Activated CD4-positive, alpha-beta T cell treated with anti-CD3 and anti-CD28 coated beads for 24 hours (primary cell): Measurements from ENCODE around the gene NOTCH3.

Experiments used
- DNase-seq, 2 donors: peaks; one replicate each; pipeline ENCODE4 v3.0.0-alpha.2; 2020; ENCODE audit warnings: low read depth in 2 of 2

The NOTCH3 gene

GRCh38 chr19:15123031-15123890 lies 77.5 kb downstream of the NOTCH3 start:
- DNase-seq = no peak

DNA sequence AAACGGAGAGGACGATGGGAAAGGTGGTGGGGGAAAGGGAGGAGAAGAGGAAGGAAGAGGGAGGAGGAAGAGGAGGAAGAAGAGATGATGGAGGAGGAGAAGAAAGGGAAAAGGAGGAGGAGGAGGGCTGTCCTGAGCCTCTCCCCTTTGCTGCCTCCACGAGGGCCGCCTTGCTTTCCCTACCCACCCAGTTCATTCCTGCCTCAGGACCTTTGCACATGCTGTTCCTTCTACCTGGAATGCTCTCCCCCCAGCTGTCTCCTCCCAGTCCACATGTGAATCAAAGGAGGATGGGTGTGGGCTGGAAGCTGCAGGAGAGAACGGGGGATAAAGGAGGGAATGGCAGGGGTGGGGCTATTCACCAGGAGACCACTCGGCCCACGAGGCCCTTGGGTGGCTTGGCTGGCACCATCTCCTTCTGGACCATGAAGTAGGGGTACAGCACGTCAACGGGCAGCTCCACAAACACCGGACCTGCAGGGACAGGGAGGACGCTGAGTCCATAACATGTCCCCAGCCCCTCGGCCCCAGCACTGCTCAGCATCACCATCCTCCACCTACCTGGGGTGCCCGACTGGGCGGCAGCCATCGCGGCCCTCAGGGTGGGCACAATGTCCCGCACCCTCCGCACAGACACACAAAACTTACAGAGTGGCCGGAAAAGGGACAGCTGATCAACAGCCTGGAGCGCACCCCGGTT lies 78.3 kb downstream of the NOTCH3 start:
- DNase-seq = no peak

GRCh38 chr19:15120135-15121026 lies 80.4 kb downstream of the NOTCH3 start:
- no peak for DNase-seq

GRCh38 chr19:15118789-15119494 lies 81.9 kb downstream of the NOTCH3 start:
- DNase-seq = no peak

- no peak for DNase-seq
These were observed 82.5 kb downstream of the NOTCH3 start for GRCh38 chr19:15118248-15118647.

GRCh38 chr19:15116856-15117255 lies 83.9 kb downstream of the NOTCH3 start:
- DNase-seq = no peak

- no peak for DNase-seq
These were observed 84.8 kb downstream of the NOTCH3 start for GRCh38 chr19:15115762-15116615.

DNA sequence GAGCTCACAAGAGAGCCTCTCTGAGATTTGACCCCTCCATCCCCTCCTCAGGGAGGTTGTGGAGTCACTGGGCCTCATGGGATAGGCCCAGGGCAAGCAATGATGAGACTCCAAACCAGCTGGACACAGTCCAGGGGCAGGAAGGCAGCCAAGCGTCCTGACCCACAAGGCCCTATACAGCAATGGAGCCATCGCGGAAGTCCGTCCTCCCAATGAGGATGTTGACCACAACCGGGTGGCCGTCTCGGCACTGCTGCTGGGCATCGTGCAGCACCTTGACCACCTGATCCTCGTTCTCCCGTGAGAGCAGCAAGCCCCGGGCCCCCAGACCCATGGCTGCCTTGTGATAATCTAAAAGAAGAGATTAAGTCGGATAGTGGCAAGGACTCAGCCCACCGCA lies 85.7 kb downstream of the NOTCH3 start:
- DNase-seq = no peak

GRCh38 chr19:15114153-15114540 lies 86.6 kb downstream of the NOTCH3 start:
- no peak for DNase-seq

DNA sequence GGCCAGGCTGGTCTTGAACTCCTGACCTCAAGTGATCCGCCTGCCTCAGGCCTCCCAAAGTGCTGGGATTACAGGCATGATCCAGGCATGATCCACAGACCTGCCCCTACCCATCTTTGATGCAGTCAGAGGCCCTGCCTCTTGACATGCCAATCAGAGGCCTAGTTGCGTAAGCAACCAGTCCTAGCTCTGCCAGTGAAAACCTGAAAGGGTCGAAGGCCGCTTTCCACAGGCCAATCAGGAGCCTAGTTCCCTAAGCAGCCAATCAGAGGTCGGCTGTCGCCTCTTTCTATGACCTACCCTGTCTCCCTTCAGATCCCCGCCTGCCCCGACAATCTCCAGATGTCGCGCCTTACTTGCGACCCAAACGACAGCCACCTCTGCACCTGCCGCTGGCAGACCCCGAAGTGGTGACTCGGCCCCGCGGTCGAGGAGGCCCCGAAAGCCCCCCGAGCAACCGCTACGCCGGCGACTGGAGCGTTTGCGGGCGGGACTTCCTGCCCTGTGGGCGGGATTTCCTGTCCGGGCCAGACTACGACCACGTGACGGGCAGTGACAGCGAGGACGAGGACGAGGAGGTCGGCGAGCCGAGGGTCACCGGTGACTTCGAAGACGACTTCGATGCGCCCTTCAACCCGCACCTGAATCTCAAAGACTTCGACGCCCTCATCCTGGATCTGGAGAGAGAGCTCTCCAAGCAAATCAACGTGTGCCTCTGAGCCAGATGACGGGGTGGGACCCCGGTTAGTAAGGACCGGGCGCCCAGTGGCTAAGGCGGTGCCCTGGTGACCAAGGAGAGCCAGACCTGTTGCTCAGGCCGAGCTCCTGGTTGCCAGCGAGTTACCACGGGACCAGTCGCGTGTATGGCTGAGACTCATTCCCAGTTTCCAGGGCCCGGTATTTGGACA lies 87.3 kb downstream of the NOTCH3 start:
- no peak for DNase-seq

- DNase-seq = no peak
These were observed 88.4 kb downstream of the NOTCH3 start for GRCh38 chr19:15112385-15112784.

DNA sequence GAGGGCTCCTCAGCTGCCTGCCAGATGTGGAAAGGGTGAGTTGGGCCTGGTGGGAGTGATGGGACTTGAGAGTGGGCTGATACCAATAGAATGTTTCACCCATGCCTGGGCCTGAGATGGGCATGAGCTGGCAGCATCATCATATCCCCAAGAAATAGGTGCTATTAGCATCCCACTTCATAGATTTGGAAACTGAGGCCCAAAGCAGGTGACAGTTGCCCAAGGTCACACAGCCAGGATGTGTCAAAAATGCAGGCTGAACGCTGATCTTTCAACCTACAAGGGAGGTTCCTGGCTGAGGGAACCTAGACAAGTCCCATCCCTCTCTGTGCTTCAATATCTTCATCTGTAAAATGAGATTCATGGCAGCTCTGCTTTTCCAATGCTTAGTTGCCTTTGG lies 89.0 kb downstream of the NOTCH3 start:
- no peak for DNase-seq

DNA sequence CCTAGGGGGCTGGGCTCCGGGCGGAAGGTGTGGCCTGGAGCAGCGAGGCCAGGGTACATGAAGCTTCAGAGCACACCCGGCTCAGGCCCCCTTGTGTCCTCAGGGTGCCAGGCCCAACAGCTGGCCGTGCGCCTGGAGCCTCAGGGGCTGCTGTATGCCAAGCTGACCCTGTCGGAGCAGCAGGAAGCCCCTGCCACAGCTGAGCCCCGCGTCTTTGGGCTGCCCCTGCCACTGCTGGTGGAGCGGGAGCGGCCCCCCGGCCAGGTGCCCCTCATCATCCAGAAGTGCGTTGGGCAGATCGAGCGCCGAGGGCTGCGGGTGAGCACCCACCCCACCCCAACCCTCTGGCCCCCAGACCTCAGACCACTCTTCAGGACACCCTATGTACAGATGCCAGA lies 90.4 kb downstream of the NOTCH3 start:
- DNase-seq = no peak

- no peak for DNase-seq
These were observed 90.9 kb downstream of the NOTCH3 start for GRCh38 chr19:15109768-15110417.
